Adrenal gland (tissue), 12 donors: ENCODE data around the gene TENM4. TPM values are rescaled to one million over a fixed set of nuclear protein-coding genes. Genes with fewer than 3 reads are reported as not detected.

ENCODE experiments used
- DNase-seq, 7 donors: peaks; one replicate each; pipeline ENCODE4 v3.0.0-alpha.2; 2019 to 2020
- H3K27ac ChIP-seq, 5 donors: fragments of 200-600 bp; sonication (generic) in 4 of 5; 1 replicate in 3 of 5; 2 replicates in 2 of 5; pipeline versions ENCODE4 v1.5.1 to v1.8.0; 2016 to 2020; ENCODE audit warnings: mild to moderate bottlenecking in 1 of 5
- H3K27me3 ChIP-seq: fragments of 200-600 bp; 2 replicates; pipeline ENCODE4 v1.8.0; 2021
- H3K36me3 ChIP-seq, 2 donors: fragments of 200-600 bp; replicated peaks in 1 of 2; 1 replicate in 1 of 2; 2 replicates in 1 of 2; pipeline versions ENCODE4 v1.5.1 to v1.8.0; 2018 to 2022
- H3K4me1 ChIP-seq, 2 donors: fragments of 200-600 bp; replicated peaks in 1 of 2; 1 replicate in 1 of 2; 2 replicates in 1 of 2; pipeline versions ENCODE4 v1.5.1 to v1.8.0; 2018 to 2021
- H3K4me3 ChIP-seq, 4 donors: fragments of 200-600 bp; sonication (generic) in 3 of 4; one replicate each; pipeline ENCODE4 v1.5.1; 2016 to 2018
- H3K9me3 ChIP-seq, 3 donors: fragments of 200-600 bp; sonication (generic) in 1 of 3; replicated peaks in 1 of 3; 1 replicate in 2 of 3; 2 replicates in 1 of 3; pipeline versions ENCODE4 v1.5.1 to v1.8.0; 2016 to 2021
- CTCF ChIP-seq, 6 experiments: fragments of 450-650 bp in 4 of 6; fragments of 200-600 bp in 2 of 6; sonication (generic) in 1 of 6; IDR thresholded peaks; 1 replicate in 5 of 6; 2 replicates in 1 of 6; pipeline versions ENCODE4 v1.5.1 to v1.8.0; 2016 to 2021; ENCODE audit warnings: antibody characterized with exemption in 6 of 6, mild to moderate bottlenecking in 2 of 6, moderate library complexity in 1 of 6
- POLR2A ChIP-seq, 2 donors: fragments of 450-650 bp; IDR thresholded peaks; one replicate each; pipeline ENCODE4 v1.6.1; 2017; ENCODE audit warnings: antibody characterized with exemption in 2 of 2, mild to moderate bottlenecking in 2 of 2, moderate library complexity in 1 of 2
- WGBS, 4 donors: extraction: QIAGEN DNeasy Blood & Tissue Kit in 2 of 4; methylation state at CpG; one replicate each; pipeline versions ENCODE4 v1.1.5 to v1.1.7; 2013 to 2017; 5-methylcytosine and 5-hydroxymethylcytosine counted together
- intact Hi-C, 2 donors: fragments of 100-400 bp; cut with DNase I; formaldehyde crosslinking; loops; one replicate each; pipeline versions ENCODE4 v1.14.1 to v1.15.0; 2022 to 2023
- polyA plus RNA-seq, 3 donors: library from polyadenylated mRNA; stranded (reverse); fragments of 200-250 nt in 2 of 3; fragments of 350-450 nt in 1 of 3; fragmentation: Illumina TruSeq in 1 of 3; extraction: RNeasy Lipid Tissue Mini Kit (QIAGEN cat#74804) in 1 of 3; gene quantifications; one replicate each; pipeline ENCODE4 v1.2.3, GENCODE V29; 2013 to 2014
- total RNA-seq, 9 donors: library from RNA; depleted of rRNA in 4 of 9; stranded (reverse); fragments of >200 nt in 4 of 9; fragments of 120-200 nt in 1 of 9; fragmentation: NEBNext Ultra II Directional in 1 of 9; extraction: Animal tissue kit (Norgen Biotek cat#: 25700) in 1 of 9; gene quantifications; one replicate each; pipeline versions ENCODE4 v1.1.0 to v1.2.4, GENCODE V29; 2013 to 2023
- donor health status: healthy with polysubstance abuse.
- donor health status: Bipolar disorder and iron deficiency.
- donor health status: DM: yes; HTN: yes; CAD: no.
- donor health status: DM: no; HTN: no; CAD: no.
- donor health status: DM: no; HTN: no; CAD: no.
- donor health status: DM: yes; HTN: yes; CAD: no.

Gene TENM4
- total and polyA plus RNA-seq, 12 donors: 0.74 to 24.9 (median 6.7) TPM

GRCh38 chr11:79156031-79156430 is 284.8 kb downstream of the TENM4 start:
- intact Hi-C loops: no loop called here

GRCh38 chr11:79155237-79155636 is 285.6 kb downstream of the TENM4 start:
- no peak for TF ChIP-seq POLR2A (IDR thresholded peaks at IDR 0.05)
- TF ChIP-seq CTCF (IDR thresholded peaks at IDR 0.05): no peak
- intact Hi-C loops: no loop called here
- WGBS, 4 donors: 86 to 91% (median 90%) methylated on average over 3 of the region's 3 CpGs

More at GRCh38 chr11:79156031-79156430, 284.8 kb downstream of the TENM4 start:
- 81 to 94% (median 89%) methylated on average over 6 of the region's 6 CpGs for WGBS, 4 donors
- Histone ChIP-seq H3K4me3 (no peak overlapping the region), H3K27ac (no peak overlapping the region), H3K9me3 (no peaks in the 10 kb centered on the region), H3K36me3 (no peaks in the 10 kb centered on the region), H3K4me1 (no peaks in the 10 kb centered on the region), H3K27me3 (no peaks in the 10 kb centered on the region)
- TF ChIP-seq CTCF (IDR thresholded peaks at IDR 0.05) (no peak), POLR2A (IDR thresholded peaks at IDR 0.05) (no peak)
- no peak for DNase-seq

GRCh38 chr11:79152511-79152910 is 288.3 kb downstream of the TENM4 start:
- Histone ChIP-seq H3K36me3 (no peaks in the 10 kb centered on the region), H3K4me3 (no peak overlapping the region), H3K9me3 (no peaks in the 10 kb centered on the region), H3K4me1 (no peaks in the 10 kb centered on the region), H3K27ac (no peak overlapping the region), H3K27me3 (no peaks in the 10 kb centered on the region)
- intact Hi-C loops: no loop called here
- 65 to 75% (median 69%) methylated on average over 4 of the region's 4 CpGs for WGBS, 4 donors
- no peak for DNase-seq
- TF ChIP-seq POLR2A (IDR thresholded peaks at IDR 0.05) (no peak), CTCF (IDR thresholded peaks at IDR 0.05) (no peak)

More at GRCh38 chr11:79155237-79155636, 285.6 kb downstream of the TENM4 start:
- no peak for DNase-seq
- H3K27ac ChIP-seq: no peak overlapping the region
- H3K4me1 ChIP-seq: no peaks in the 10 kb centered on the region
- H3K9me3 ChIP-seq: no peaks in the 10 kb centered on the region
- H3K36me3 ChIP-seq: no peaks in the 10 kb centered on the region
- no peaks in the 10 kb centered on the region for H3K27me3 ChIP-seq
- H3K4me3 ChIP-seq: no peak overlapping the region

GRCh38 chr11:79151396-79151795 is 289.4 kb downstream of the TENM4 start:
- no peaks in the 10 kb centered on the region for H3K4me1 ChIP-seq
- WGBS, 4 donors: 90 to 100% (median 92%) methylated on average over 3 of the region's 3 CpGs
- DNase-seq: no peak
- H3K9me3 ChIP-seq: no peaks in the 10 kb centered on the region
- no peaks in the 10 kb centered on the region for H3K27me3 ChIP-seq
- no peak overlapping the region for H3K4me3 ChIP-seq
- H3K27ac ChIP-seq: no peak overlapping the region
- intact Hi-C loops: no loop called here
- TF ChIP-seq POLR2A (IDR thresholded peaks at IDR 0.05) (no peak), CTCF (IDR thresholded peaks at IDR 0.05) (no peak)
- H3K36me3 ChIP-seq: no peaks in the 10 kb centered on the region
